OCI-M2 (cell line): ENCODE data around the gene NOL3.

ENCODE experiments used
- DNase-seq: peaks from one replicate; lab custom pipeline; 2025; ENCODE audit not compliant: unreplicated experiment; lab: John Stamatoyannopoulos, UW

The NOL3 gene

DNA sequence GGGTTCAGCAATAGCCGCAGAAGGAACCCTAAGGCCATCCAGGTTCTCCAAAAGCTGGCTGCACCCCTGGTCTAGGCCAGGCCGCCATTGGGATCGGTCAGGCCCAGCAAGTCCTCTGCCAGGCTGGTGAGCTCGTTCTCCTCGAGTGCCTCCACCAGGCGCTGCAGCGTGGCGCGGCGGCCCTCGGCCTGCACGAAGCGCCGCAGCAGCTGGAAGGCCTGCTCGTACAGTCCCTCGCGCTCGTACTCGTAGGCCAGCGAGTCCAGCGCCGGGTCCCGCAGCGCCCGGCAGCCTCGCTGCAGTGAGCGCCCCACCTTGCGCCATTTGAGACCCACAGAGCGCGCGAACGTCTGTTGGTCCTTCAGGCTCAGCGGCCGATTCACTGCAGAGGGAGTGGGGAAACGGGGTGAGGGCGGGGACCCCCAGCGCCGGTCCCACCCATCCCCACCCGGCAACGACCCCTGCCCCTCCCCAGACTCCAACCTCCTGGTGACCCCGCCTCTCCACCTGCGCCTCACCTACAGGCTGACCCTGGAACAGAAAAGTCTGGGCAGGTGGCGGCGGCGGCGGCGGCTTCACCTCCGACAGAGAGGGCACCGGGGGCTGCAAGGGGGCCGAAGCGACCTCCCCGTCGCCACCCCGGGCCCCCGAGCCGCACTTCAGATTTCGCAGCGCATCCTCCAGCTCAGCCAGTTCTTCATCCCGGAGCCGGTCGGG, 15.6 kb upstream of the NOL3 start:
- DNase-seq, result no peak

DNA sequence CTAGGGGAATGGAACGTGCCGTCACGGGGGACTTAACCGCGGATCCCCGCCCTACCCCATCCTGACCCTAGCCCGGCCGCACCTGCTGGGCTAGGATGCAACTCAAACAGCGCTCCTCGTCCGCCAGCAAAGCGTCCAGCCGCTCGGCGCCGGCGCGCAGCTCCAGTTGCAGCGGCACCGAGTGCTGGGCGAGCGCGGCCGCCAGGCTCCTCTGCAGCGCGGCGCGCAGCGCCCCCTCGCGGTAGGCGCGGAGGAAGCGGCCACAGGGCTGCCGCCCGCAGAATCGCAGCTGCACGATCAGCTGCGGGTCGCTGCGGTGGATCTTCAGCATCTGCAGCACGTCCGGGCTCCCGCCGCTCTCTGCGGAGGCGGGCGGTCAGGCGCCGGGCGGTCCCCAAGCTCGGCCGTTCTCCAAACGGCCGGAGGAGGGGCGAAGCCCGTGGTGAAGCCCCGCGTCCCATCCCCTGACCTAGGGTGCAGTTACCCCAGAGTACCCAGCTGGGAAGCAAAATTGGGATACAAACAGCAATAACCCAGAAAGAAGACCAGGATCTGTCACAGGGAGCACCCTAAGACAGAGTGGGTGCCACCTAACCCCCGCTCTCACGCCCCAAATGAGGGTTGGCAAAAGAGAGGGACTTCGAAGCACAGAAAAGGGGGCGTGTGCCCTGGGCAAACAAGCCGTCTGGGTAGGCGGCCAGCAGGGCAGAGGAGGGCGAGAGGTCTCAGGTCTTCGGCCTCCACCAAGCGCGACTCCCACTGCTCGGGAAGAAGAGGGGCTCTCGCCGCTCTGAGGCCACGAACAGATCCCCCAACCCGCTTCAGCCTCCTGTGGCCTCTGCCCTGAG, 14.8 kb upstream of the NOL3 start:
- no peak for DNase-seq

DNA sequence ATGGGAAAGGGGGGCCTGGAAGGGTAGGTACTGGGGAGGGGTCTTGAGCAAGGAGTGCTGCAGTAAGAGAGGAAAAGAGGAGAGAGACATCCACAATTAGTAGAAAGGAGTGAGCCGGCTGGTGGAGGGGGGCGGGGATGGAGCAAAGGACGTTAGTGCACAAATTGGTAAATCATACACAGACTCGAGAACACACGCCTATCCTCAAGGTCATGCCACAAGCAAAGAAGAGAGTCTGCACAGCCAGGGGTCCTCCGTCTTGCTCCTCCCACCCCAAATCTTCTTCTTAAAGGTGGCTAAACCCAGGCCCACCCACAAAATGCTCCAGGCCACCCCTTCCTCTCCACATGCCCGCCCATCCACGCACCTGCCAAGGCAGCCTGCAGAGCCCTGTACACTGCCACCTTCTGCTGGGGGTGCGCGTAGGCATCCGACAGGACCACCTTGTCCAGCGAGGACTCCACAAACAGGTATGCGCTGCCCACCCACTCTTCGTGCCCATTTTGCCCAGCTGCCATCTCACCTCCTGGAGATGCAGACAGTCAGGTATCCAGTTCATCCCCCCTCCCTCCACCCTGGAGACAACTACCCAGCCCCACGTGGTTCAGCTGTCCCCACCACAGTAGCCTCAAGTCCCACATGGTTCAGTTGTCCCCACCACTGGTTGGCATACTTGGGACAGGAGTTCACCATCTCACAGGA, 14.0 kb upstream of the NOL3 start:
- DNase-seq, result no peak

- no peak for DNase-seq
These were observed 13.1 kb upstream of the NOL3 start for GRCh38 chr16:67157106-67157748.

GRCh38 chr16:67157892-67158635, 12.3 kb upstream of the NOL3 start:
- DNase-seq, result no peak

DNA sequence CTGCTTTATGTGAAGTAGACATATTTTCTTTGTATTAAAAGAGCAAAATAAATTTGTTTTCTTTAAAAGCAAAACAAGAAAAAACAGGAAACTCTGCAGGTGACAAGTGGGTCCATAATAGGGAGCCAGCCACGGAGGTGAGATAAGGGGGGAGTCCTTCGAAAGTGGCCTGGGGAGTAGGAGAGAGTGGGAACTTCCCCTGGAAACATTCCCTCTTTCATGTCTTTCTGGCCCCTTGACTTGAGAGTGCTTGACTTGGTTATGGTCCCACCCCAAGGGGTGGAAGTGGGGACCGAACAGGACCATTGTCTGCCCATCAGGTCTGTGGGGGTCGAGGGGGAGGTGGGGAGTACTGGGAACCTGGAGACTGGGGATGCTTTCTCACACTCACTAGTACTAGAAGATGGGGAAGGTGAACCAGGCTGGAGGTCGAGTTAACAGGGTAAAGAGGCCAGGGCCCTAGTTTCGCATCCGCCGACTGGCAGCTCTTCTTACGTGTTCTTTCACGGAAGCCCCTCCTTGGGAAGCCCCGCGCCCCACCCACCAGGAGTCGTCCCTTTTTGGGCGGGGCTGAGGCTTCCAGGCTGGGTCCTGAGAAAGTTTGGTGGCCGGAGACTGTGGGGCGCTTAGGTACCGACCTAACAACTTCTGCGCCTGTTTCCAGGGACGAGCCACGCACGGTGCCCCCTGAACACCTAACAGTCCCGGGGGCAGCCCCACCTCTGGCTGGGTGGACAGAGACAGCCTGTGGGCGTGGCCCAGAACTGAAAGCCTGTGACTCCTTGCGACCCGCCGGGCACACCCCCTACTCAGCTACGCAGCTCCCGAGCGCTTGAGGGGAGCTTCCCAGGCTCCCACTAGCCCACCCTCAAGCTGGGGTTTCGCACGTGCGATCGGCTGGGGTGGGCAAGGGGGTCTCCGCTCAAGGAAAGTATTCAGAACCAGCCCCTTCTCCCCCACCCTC, 11.4 kb upstream of the NOL3 start:
- DNase-seq, result no peak

GRCh38 chr16:67161595-67162058, 8.7 kb upstream of the NOL3 start:
- DNase-seq, result no peak

DNA sequence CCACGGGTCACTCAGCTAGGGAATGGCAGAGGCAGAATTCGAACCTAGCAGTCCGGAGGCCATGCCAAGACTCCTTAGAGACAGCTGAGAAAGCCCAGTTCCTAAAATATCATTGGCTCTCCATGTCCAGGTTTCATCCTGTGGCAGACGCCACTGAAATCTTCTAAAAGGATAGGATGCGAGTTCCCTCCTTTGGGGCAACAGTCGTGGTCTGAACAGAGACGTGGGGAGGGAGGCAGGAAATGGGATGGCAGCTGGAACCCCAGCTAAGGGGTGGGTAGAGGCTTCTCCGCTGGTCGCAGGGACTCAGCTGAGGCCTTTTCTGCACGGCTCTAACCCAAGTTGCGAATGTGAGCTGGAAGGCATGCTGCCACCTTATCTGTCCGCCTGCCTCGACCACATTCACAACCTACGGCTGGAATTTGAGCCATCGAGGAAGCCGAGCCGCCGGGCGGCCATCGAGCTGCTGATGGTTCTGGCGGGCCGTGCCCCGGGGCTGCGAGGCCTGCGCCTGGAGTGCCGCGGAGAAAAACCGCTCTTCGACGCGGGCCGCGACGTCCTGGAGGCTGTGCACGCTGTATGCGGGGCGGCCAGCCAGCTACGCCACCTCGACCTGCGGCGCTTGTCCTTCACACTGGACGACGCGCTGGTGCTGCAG, 7.7 kb upstream of the NOL3 start:
- no peak for DNase-seq

DNA sequence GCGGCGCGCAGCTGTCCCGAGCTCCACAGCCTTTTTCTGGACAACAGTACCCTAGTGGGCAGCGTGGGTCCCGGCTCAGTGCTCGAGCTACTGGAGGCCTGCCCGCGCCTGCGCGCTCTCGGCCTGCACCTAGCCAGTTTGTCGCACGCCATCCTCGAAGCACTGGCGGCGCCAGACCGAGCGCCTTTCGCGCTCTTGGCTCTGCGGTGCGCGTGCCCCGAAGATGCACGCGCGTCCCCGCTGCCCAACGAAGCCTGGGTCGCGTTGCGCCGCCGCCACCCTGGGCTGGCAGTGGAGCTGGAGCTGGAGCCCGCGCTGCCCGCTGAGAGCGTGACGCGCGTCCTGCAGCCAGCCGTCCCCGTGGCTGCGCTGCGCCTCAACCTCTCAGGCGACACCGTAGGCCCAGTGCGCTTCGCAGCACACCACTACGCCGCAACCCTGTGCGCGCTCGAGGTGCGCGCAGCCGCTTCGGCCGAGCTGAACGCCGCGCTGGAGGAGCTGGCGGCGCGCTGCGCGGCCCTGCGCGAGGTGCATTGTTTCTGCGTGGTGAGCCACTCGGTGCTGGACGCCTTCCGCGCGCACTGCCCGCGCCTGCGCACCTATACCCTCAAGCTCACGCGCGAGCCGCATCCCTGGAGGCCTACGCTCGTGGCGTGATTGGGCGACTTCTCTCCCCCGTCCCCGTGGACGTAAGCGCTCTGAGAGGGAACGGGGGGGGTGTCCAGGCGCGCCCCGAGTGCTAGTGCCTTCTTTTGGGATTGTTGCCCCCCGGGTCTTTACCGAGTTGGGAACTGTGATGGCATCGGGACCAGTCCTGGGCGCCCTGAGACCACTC, 7.0 kb upstream of the NOL3 start:
- DNase-seq, result no peak

- no peak for DNase-seq
These were observed 6.3 kb upstream of the NOL3 start for GRCh38 chr16:67163999-67164558.

GRCh38 chr16:67164599-67165061, 5.7 kb upstream of the NOL3 start, which contains the start of gene HSF4:
HSF4 (plus strand) TSS chr16:67164745; CDS start chr16:67164812, 67 bp downstream.
- no peak for DNase-seq

DNA sequence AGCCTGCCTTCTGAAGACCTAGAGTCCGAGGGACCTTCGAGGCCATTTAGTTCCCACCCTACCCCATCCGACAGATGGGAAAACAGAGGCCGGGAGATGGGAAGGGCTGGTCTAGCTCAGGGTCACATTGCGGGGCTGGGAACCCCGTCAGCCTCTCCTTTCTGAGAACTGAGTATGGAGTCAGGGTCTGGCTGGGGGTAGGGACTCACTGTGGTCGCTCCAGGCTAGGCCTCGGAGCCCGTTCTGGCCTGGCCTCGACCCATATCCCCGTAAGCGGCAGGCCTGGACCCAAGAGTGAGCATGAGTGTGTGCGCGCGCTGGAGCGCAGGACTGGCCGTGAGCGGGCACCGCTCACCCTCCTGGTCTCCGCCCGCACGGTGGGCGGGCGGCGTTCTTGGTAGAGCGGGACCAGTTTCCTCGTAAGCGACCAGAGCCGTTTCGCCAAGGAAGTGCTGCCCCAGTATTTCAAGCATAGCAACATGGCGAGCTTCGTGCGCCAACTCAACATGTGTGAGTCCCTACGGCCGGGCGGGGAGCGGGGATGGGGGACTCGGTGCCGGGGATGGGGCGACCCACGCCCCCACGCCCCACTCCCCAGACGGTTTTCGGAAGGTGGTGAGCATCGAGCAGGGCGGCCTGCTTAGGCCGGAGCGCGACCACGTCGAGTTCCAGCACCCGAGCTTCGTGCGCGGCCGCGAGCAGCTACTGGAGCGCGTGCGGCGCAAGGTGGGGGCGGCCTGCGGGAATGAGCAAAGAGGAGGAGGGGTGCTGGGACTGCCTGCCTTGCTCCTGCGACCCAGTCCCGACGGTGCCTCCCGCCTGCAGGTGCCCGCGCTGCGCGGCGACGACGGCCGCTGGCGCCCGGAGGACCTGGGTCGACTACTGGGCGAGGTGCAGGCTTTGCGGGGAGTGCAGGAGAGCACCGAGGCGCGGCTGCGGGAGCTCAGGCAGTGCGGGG, 4.9 kb upstream of the NOL3 start:
- no peak for DNase-seq

- DNase-seq, result no peak
These were observed 4.2 kb upstream of the NOL3 start for GRCh38 chr16:67166110-67166547.

- DNase-seq, result no peak
These were observed 3.7 kb upstream of the NOL3 start for GRCh38 chr16:67166598-67167168.

DNA sequence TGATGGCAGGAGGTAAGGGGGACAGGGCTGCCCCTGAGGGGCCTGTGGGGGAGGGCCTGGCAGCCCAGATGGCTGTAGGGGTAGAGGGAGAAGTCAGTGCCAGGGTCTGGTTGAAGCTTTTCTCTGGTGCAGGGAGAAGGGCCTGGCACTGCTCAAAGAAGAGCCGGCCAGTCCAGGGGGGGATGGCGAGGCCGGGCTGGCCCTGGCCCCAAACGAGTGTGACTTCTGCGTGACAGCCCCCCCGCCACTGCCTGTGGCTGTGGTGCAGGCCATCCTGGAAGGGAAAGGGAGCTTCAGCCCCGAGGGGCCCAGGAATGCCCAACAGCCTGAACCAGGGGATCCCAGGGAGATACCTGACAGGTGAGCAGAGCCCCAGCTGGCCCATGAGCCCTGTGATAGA, 2.8 kb upstream of the NOL3 start:
- DNase-seq, result no peak

DNA sequence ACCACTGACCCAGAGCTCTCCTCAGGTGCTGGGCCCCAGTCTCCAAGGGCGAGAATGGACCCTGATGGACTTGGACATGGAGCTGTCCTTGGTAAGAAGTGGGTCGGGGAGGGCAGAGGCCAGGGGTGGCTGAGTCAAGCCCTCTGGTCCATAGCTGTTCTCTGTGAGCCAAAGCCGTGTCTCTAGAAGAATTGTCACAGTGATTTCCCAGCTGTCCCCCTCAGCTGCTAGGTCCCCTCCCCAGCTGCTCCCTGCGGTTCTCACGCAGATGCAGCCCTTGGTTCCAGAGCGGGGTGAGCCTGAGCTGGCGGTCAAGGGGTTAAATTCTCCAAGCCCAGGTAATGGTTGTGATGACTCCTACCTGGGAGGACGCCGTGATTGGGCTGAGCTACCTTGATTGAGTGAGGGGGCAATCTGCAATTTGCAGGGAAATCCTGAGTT, 1.3 kb upstream of the NOL3 start:
- no peak for DNase-seq
